Stimulated activated CD8-positive, alpha-beta memory T cell treated with anti-CD3 and anti-CD28 coated beads, Interleukin-12 subunit alpha, Interleukin-12 subunit beta, amount 100 ng/mL, for 24 hours (primary cell): ENCODE data around the gene THBS1.

Experiments
- DNase-seq: peaks from one replicate; pipeline ENCODE4 v3.0.0-alpha.2; 2020; ENCODE audit errors: extremely low read depth

THBS1 gene

GRCh38 chr15:39588531-39589192 lies 7.8 kb downstream of the THBS1 start:
- DNase-seq = no peak

- DNase-seq = no peak
Measured at GRCh38 chr15:39589193-39589814, 8.4 kb downstream of the THBS1 start.

- DNase-seq = no peak
Measured at GRCh38 chr15:39589815-39590644, 9.2 kb downstream of the THBS1 start.

- no peak for DNase-seq
Measured at GRCh38 chr15:39591141-39591895, 10.4 kb downstream of the THBS1 start.

- no peak for DNase-seq
Measured at GRCh38 chr15:39591896-39592315, 11.0 kb downstream of the THBS1 start.

- no peak for DNase-seq
Measured at GRCh38 chr15:39592500-39592899, 11.6 kb downstream of the THBS1 start.

GRCh38 chr15:39593071-39593655 lies 12.3 kb downstream of the THBS1 start:
- no peak for DNase-seq

- no peak for DNase-seq
Measured at GRCh38 chr15:39593656-39594445, 13.0 kb downstream of the THBS1 start.

GRCh38 chr15:39594446-39595337 lies 13.8 kb downstream of the THBS1 start:
- DNase-seq = no peak

- no peak for DNase-seq
Measured at GRCh38 chr15:39595338-39596221, 14.7 kb downstream of the THBS1 start.

GRCh38 chr15:39596358-39597051 lies 15.6 kb downstream of the THBS1 start:
- DNase-seq = no peak

- DNase-seq = no peak
Measured at GRCh38 chr15:39597336-39597735, 16.5 kb downstream of the THBS1 start.

GRCh38 chr15:39597751-39598185 lies 16.9 kb downstream of the THBS1 start:
- no peak for DNase-seq

GRCh38 chr15:39598186-39598850 lies 17.4 kb downstream of the THBS1 start:
- DNase-seq = no peak

GRCh38 chr15:39598958-39599845 lies 18.3 kb downstream of the THBS1 start:
- no peak for DNase-seq

- no peak for DNase-seq
Measured at GRCh38 chr15:39599871-39600270, 19.0 kb downstream of the THBS1 start.

- DNase-seq = no peak
Measured at GRCh38 chr15:39602143-39602542, 21.3 kb downstream of the THBS1 start.
